HG02763 (cell line): Measurements from ENCODE around the gene ZCCHC24.
"Not testable (repeated sequence)": the region's sequence is repeated elsewhere in the genome, so short reads cannot be mapped to it uniquely, and the experiment has no call there.

ENCODE experiments used
- ATAC-seq: cut with Tn5 transposase; IDR thresholded peaks from one replicate; pipeline ENCODE4 v1.9.1; 2021; ENCODE audit warnings: mild to moderate bottlenecking, moderate library complexity; ENCODE audit not compliant: unreplicated experiment

The ZCCHC24 gene

GRCh38 chr10:79447249-79447648 is 1.8 kb upstream of the ZCCHC24 start:
- ATAC-seq: not testable (repeated sequence)

DNA sequence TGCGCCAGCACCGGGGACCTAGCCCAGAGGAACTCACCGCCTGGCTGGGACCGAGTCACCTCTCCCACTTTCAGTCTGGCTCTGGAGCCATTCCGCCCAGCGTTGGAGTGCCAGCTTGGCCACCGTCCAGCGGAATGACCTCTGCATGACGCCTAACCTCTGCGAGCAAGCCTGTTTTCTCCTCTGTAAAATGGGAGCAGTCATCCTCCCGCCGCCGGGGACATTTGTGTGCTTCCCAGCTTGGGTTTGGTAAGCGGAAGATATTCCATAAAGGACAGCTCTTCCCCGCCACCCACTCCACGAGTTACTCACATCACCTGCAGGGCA is 1.3 kb upstream of the ZCCHC24 start:
- ATAC-seq: no peak

DNA sequence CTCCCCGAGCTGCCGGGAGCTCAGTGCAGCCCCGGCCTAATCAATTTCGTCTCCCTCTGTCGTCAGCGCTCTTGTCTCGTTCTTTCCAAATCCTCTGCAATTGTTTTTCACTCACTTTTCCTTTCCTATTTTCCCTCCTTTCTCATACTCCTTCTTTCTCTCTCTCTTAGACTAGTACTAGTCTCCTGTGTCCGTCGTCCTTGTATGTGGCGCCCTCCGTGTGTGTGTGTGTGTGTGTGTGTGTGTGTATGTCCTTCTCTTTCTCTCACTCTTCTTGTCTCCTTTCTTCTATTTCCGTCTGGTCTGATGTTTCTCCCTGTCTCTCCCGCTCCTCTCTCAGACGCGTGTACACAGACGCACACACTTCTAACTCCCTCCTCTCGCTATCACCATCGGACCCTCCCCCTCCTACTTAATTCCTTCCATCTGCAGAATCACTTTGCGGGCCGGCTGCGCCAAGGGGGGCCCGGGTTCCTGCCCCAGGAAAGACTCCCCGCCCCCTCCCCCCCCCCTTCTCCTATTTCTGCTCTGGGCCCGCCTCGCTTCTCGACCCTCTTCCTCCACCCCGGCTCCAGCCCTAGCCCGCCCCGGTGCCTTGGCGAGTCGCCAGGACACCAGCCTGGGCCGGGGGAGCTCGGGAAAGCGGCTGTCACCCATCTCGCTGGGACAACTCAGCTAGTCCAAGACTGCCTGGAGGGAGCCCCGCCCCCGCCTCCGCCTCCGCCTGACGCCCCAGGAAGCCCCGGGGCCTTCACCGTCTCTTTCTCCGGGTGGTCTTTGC is 743 bp upstream of the ZCCHC24 start:
- peak; percentile 5 for ATAC-seq

GRCh38 chr10:79444199-79445119 is 965 bp downstream of the ZCCHC24 start:
- peak; percentile 13 for ATAC-seq

GRCh38 chr10:79443338-79444198 is 1.9 kb downstream of the ZCCHC24 start:
- no peak for ATAC-seq

DNA sequence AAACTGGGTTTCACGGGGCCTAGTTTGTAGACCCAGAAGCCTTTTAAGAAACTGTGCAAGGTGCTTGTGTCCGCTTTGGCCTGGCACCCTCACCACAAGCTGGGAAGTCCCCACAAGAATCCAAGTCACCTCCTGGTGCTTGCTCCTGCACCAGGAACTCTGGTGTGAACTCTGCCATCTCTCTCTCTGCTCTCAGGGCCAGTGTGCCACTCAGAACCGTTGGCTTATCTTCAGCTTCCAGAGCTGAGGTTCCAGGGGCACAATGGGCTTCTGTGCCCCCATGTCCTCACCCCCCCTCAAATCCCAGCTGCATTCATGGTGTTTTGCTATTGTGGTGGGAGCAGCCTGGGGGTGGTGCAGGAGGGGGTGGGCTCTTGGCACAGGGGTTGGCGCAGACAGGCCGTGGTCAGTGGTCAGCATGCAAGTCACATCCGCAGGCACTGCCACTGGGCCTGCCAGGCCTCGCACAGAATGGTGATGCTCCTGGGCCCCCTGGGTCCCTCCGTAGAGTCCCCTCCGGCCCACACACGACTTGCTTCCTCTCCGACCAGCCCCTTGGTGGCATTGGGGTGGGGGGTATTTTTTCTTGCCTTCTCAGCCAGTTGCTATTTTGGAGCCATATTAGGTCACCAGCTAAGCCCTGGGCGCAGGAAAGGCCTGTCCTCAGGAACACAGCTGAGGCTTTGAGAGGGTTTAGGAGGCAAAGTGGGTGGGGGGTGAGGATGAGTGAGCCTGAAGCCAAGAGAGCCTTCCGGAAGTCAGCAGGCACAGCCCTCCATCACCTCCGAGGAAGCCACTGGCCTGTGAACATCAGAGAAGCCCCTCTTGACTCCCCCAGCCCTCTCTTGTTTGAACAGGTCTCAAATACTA is 3.0 kb downstream of the ZCCHC24 start:
- ATAC-seq: no peak

DNA sequence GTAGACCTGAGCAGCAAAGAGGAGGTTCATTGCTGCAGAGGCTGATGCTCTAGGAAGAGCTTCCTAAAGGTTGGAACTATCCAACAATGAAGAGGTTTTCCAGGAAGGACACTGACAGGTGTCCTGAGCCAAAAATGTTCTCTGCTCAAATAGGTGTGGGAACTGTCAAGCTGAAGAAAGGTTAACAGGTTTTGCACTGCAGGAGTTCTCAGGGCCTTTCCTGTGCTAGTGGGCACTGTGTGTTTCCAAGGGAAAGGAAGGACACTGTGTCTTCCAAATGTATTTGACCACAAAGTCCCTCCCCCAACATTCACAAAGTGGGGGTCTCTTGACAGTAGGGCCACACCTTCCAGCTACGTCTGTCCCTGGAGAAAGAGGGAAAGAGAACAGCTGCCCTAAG is 4.0 kb downstream of the ZCCHC24 start:
- no peak for ATAC-seq

GRCh38 chr10:79440281-79440680 is 5.1 kb downstream of the ZCCHC24 start:
- ATAC-seq: no peak

DNA sequence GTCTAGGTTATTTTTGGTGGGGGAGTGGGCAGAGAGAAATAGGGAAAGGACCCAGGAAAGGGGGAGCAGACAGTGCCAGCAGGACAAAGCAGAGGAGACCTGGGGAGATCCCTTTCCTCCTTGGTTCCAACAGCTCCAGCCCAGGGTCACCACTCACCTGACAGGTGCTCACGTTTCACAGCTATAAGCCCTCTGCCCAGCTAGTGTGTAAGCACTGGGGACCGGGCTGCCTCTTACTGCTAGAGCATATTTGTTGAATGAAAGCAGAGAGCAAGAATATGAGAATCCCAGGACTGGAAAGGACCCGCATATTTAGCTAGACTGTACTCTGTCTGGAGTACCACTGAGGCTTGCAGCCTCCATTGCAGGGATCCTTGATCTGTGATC is 6.7 kb downstream of the ZCCHC24 start:
- no peak for ATAC-seq

GRCh38 chr10:79438021-79438698 is 7.3 kb downstream of the ZCCHC24 start:
- no peak for ATAC-seq

- no peak for ATAC-seq
These were observed 8.2 kb downstream of the ZCCHC24 start for GRCh38 chr10:79437111-79437814.

- no peak for ATAC-seq
These were observed 8.6 kb downstream of the ZCCHC24 start for GRCh38 chr10:79436850-79437103.

DNA sequence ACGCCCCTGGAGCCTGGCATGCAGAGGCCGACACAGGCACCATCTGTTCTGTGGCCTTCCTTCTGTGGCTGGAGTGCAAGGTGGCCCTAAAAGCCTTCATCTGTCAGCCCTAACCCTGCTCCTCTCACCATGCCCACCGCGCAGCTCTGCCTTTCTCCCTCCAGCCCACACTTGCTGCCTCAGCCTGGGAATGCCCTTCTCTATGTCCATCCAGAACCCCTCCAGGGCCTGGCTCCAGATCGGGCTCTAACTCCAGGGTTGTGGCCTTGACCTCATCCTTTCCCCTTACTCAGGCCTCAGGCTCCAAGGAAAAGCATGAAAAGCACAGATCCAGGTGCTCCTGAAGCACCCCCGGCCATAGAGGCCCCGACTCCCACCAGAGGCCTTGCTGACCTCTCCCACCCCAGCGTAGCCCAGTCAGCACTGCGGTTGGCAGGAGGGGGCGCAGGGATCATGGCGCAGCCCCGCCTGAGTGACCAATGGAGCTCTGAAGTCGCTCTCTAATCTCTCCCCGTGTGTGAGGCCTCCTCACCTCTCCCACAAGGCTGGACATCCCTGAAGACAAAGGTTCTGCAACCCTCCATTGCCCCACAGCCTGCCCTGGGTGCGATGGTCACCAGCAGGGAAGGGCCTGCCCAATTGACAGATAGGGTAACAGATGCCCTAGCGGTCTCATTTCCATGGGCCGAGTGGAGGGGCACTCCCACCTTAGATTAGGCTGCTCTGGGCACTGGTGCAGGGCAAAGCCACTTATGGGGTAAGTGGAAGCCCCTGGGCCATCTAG is 9.2 kb downstream of the ZCCHC24 start:
- ATAC-seq: no peak

- no peak for ATAC-seq
These were observed 10.0 kb downstream of the ZCCHC24 start for GRCh38 chr10:79435271-79436065.

DNA sequence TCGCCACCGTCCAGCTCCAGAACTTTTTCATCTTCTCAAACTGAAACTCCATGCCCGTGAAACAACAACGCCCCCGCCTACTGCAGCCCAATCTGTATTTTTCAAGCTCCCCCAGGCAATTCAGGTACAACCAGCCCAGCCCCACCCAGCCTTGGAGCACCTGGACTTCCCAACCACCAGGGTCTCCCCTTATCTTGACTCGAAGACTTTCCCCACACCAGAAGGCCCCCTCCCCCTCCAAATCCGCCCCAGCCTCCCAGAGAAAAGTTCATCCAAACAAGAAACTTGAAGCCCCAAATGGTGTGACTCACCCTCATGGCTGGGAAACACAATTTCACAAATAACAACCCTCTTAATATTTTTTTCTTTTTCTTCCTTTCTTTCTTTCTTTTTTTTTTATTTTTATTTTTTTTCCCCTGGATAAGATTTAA is 10.6 kb downstream of the ZCCHC24 start:
- no peak for ATAC-seq

DNA sequence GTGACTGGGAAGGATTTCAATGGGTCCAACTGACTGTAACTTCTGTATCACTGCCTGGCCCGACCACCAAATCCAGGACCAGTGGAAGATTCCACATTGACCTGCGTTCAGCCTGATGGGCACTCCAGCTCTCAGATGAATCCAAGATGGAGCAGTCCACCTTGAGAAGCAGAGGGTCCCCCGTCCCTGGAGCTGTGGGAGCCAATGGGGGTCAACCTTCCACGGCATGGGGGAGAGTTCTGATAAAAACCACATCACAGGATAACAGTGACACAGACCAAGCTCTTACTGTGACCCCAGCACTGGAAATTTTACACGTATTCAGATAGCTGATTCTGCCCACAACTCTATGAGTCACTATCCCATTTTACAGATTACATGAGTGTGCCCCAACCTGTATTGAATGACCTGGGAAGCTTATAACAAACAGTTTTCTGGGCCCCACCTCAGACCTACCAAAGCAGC is 11.2 kb downstream of the ZCCHC24 start:
- ATAC-seq: no peak

- no peak for ATAC-seq
These were observed 11.9 kb downstream of the ZCCHC24 start for GRCh38 chr10:79433324-79434222.
